Measurements from ENCODE around the gene ANKRD17.

- TF ChIP-seq CTCF (IDR thresholded peaks at IDR 0.05): no peak
- no peak for TF ChIP-seq POLR2A (IDR thresholded peaks at IDR 0.05)
Measured at GRCh38 chr4:73181231-73181630, 77.4 kb downstream of the ANKRD17 start.

Measured in sigmoid colon (tissue), 3 donors.